ENCODE measurements around the gene TPTE2. TPM values are rescaled to one million over a fixed set of nuclear protein-coding genes. Genes with fewer than 3 reads are reported as not detected.
A peak's percentile ranks its signal among the peaks of the same experiment; 100 is the strongest.
"Not testable (repeated sequence)": the region's sequence is repeated elsewhere in the genome, so short reads cannot be mapped to it uniquely, and the experiment has no call there.

The TPTE2 gene
- total and polyA plus RNA-seq, 10 of the 15 experiments (the other 5 are each of a cell fraction or from before 2014, with no cell fraction given): 0.31 to 1.9 (median 1.2) TPM

DNA sequence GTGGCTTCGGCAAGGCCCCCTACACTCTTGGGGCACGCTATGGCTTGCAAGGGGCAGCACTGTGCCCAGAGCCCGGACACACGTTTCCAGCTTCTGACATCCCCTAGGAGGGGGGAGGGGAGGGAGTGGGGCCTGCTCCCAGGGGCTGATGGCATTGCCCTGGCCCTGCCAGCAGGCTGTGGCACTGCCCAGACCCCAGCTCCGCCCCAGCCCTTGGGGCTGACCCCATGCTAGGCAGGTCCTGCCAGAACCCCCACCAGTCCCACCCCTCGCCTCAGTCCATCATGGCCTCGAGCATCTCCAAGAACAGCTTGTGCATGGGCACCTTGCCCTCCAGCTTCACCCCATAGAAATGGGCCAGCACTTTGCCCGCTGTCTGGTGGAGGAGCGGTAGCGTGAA lies 1.6 kb downstream of the TPTE2 start:
- H3K79me2 ChIP-seq (ENCODE audit: control insufficient read depth, insufficient read depth, low read length); BruUV-seq (replicated peaks); in situ Hi-C loops (cut with MboI); RAD21 ChIA-PET (ENCODE audit: unreplicated experiment); FAIRE-seq; DNase-seq (ENCODE audit: low read depth, low spot score); H3K36me3 ChIP-seq (ENCODE audit: control insufficient read depth in 2 of 2, insufficient read depth in 2 of 2, low read length in 1 of 2); H3K4me1 ChIP-seq (ENCODE audit: control insufficient read depth, insufficient read depth, low read length); H3K9me3 ChIP-seq (replicated peaks; ENCODE audit: control insufficient read depth, insufficient read depth, low read length); SMC1A ChIA-PET (ENCODE audit: uncharacterized antibody, unreplicated experiment); intact Hi-C loops (cut with micrococcal nuclease; ENCODE audit: unreplicated experiment); H3K9ac ChIP-seq (ENCODE audit: control insufficient read depth, insufficient read depth, low read length); H4K20me1 ChIP-seq (ENCODE audit: control insufficient read depth, insufficient read depth); POLR2A ChIA-PET; H3K27me3 ChIP-seq (replicated peaks in 1 of 2; ENCODE audit: control insufficient read depth in 2 of 2, insufficient read depth in 2 of 2, low read length in 1 of 2); H3K4me2 ChIP-seq (ENCODE audit: control insufficient read depth, insufficient read depth); H3K4me3 ChIP-seq; H3K27ac ChIP-seq (ENCODE audit: control insufficient read depth, insufficient read depth); H2AFZ ChIP-seq (ENCODE audit: control insufficient read depth, low read depth, low read length); CTCF ChIA-PET: not testable (repeated sequence)
- peak; percentile 13; the same call in 1 of the 3 replicates for ATAC-seq
- no CpG with 5 or more reads among the region's 10 CpGs for WGBS (ENCODE audit: insufficient coverage, insufficient replicate concordance, low lambda C conversion rate, missing lambda C conversion rate)

- CTCF ChIA-PET; BruUV-seq (replicated peaks); H3K4me1 ChIP-seq (ENCODE audit: control insufficient read depth, insufficient read depth, low read length); RAD21 ChIA-PET (ENCODE audit: unreplicated experiment); POLR2A ChIA-PET; in situ Hi-C loops (cut with MboI); H3K36me3 ChIP-seq (ENCODE audit: control insufficient read depth in 2 of 2, insufficient read depth in 2 of 2, low read length in 1 of 2); H3K9me3 ChIP-seq (replicated peaks; ENCODE audit: control insufficient read depth, insufficient read depth, low read length); H3K9ac ChIP-seq (ENCODE audit: control insufficient read depth, insufficient read depth, low read length); H3K79me2 ChIP-seq (ENCODE audit: control insufficient read depth, insufficient read depth, low read length); DNase-seq (ENCODE audit: low read depth, low spot score); H3K27ac ChIP-seq (ENCODE audit: control insufficient read depth, insufficient read depth); H3K4me2 ChIP-seq (ENCODE audit: control insufficient read depth, insufficient read depth); ATAC-seq; H2AFZ ChIP-seq (ENCODE audit: control insufficient read depth, low read depth, low read length); FAIRE-seq; H3K27me3 ChIP-seq (replicated peaks in 1 of 2; ENCODE audit: control insufficient read depth in 2 of 2, insufficient read depth in 2 of 2, low read length in 1 of 2); H3K4me3 ChIP-seq; intact Hi-C loops (cut with micrococcal nuclease; ENCODE audit: unreplicated experiment); H4K20me1 ChIP-seq (ENCODE audit: control insufficient read depth, insufficient read depth): not testable (repeated sequence)
- WGBS (ENCODE audit: insufficient coverage, insufficient replicate concordance, low lambda C conversion rate, missing lambda C conversion rate): 51% methylated on average over 2 of the region's 4 CpGs
- SMC1A ChIA-PET (ENCODE audit: uncharacterized antibody, unreplicated experiment): interaction anchor here (2.1 kb wide), 1 partner anchor 30 kb away, joined by 5 read pairs; no protein-coding TSS in a partner anchor
These were observed 4.0 kb downstream of the TPTE2 start for GRCh38 chr13:19557287-19557686.

DNA sequence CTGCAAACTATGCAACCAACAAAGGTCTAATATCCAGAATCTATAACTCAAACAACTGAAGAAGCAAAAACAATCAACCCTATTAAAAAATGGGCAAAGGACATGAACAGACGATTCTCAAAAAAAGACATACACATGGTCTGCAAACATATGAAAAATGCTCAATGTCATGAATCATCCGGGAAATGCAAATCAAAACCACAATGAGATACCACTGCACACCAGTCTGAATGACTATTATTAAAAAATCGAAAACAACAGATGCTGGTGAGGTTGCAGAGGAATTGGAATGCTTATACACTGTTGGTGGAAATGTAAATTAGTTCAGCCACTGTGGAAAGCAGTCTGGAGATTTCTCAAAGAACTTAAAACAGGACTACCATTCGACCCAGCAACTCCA lies 12.1 kb downstream of the TPTE2 start:
- DNase-seq (ENCODE audit: low read depth, low spot score); BruUV-seq (replicated peaks); FAIRE-seq; in situ Hi-C loops (cut with MboI); H3K4me3 ChIP-seq; intact Hi-C loops (cut with micrococcal nuclease; ENCODE audit: unreplicated experiment); H3K27ac ChIP-seq (ENCODE audit: control insufficient read depth, insufficient read depth); H4K20me1 ChIP-seq (ENCODE audit: control insufficient read depth, insufficient read depth); CTCF ChIA-PET; H3K9me3 ChIP-seq (replicated peaks; ENCODE audit: control insufficient read depth, insufficient read depth, low read length); ATAC-seq; H3K79me2 ChIP-seq (ENCODE audit: control insufficient read depth, insufficient read depth, low read length); H3K36me3 ChIP-seq (ENCODE audit: control insufficient read depth in 2 of 2, insufficient read depth in 2 of 2, low read length in 1 of 2); POLR2A ChIA-PET; H3K27me3 ChIP-seq (replicated peaks in 1 of 2; ENCODE audit: control insufficient read depth in 2 of 2, insufficient read depth in 2 of 2, low read length in 1 of 2); H3K4me1 ChIP-seq (ENCODE audit: control insufficient read depth, insufficient read depth, low read length); H2AFZ ChIP-seq (ENCODE audit: control insufficient read depth, low read depth, low read length); RAD21 ChIA-PET (ENCODE audit: unreplicated experiment); H3K4me2 ChIP-seq (ENCODE audit: control insufficient read depth, insufficient read depth); H3K9ac ChIP-seq (ENCODE audit: control insufficient read depth, insufficient read depth, low read length): not testable (repeated sequence)
- SMC1A ChIA-PET (ENCODE audit: uncharacterized antibody, unreplicated experiment): interaction anchor here (0.6 kb wide), 2 partner anchors 74 to 184 kb away, joined by 3 to 4 read pairs; no protein-coding TSS in a partner anchor
- WGBS (ENCODE audit: insufficient coverage, insufficient replicate concordance, low lambda C conversion rate, missing lambda C conversion rate): 20% methylated on average over 4 of the region's 4 CpGs
